PC-9 (cell line): ENCODE results near the gene SYTL1.

ENCODE experiments used
- EZH2 ChIP-seq: fragments of 200-600 bp; sonication (generic); IDR thresholded peaks from 2 replicates; pipeline ENCODE4 v1.8.0; 2017; ENCODE audit warnings: antibody characterized with exemption, low read depth
- TF ChIP-seq, protein P1 (sequence below): fragments of 200-600 bp; sonication (generic); conservative IDR thresholded peaks from 2 replicates; pipeline ENCODE4 v1.6.1; 2017; ENCODE audit warnings: mixed run types, antibody characterized with exemption, mild to moderate bottlenecking, moderate library complexity

DNA sequence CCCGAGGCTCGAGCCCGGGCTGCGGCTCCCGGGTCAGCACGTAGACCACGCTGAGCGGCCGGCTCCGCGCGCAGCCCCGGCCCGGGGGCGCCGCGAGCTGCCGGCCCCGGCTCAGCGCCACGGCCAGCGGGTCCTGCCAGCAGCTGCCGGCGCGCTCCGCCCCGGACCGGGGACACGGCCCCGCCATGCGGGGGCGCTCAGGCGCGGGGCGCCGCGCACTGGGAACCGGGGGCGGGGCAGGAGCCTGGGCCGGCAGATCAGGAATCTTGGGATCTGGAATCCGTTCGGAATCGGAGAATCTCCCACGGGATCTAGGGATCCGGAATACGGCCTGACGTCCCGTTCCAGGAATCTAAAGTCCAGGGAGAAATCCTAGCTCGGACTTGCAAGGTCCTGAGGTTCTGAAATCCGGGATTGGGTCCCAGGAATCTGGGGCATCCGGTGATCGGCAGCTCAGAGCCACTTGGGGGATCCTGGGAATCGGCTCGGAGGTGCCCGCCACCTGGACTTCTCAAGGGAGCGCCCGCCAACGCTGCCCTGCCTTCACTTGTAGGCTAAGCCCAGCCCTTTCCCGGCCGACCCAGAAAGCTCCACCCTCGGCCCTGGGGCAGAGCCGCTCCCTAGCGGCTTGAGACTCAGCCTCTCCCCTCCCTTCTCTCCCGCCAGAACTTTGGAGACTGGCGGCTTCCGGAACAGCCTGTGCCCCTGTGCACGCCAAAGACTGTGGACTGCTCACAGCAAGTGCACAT is 24.8 kb downstream of the SYTL1 start, which contains the start of gene MAP3K6:
- TF ChIP-seq, protein P1, sequence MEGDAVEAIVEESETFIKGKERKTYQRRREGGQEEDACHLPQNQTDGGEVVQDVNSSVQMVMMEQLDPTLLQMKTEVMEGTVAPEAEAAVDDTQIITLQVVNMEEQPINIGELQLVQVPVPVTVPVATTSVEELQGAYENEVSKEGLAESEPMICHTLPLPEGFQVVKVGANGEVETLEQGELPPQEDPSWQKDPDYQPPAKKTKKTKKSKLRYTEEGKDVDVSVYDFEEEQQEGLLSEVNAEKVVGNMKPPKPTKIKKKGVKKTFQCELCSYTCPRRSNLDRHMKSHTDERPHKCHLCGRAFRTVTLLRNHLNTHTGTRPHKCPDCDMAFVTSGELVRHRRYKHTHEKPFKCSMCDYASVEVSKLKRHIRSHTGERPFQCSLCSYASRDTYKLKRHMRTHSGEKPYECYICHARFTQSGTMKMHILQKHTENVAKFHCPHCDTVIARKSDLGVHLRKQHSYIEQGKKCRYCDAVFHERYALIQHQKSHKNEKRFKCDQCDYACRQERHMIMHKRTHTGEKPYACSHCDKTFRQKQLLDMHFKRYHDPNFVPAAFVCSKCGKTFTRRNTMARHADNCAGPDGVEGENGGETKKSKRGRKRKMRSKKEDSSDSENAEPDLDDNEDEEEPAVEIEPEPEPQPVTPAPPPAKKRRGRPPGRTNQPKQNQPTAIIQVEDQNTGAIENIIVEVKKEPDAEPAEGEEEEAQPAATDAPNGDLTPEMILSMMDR: no peak
- TF ChIP-seq EZH2: no peak
